Measurements from ENCODE around the gene CREG1.
"Not testable (repeated sequence)": the region's sequence is repeated elsewhere in the genome, so short reads cannot be mapped to it uniquely, and the experiment has no call there.

The CREG1 gene

DNA sequence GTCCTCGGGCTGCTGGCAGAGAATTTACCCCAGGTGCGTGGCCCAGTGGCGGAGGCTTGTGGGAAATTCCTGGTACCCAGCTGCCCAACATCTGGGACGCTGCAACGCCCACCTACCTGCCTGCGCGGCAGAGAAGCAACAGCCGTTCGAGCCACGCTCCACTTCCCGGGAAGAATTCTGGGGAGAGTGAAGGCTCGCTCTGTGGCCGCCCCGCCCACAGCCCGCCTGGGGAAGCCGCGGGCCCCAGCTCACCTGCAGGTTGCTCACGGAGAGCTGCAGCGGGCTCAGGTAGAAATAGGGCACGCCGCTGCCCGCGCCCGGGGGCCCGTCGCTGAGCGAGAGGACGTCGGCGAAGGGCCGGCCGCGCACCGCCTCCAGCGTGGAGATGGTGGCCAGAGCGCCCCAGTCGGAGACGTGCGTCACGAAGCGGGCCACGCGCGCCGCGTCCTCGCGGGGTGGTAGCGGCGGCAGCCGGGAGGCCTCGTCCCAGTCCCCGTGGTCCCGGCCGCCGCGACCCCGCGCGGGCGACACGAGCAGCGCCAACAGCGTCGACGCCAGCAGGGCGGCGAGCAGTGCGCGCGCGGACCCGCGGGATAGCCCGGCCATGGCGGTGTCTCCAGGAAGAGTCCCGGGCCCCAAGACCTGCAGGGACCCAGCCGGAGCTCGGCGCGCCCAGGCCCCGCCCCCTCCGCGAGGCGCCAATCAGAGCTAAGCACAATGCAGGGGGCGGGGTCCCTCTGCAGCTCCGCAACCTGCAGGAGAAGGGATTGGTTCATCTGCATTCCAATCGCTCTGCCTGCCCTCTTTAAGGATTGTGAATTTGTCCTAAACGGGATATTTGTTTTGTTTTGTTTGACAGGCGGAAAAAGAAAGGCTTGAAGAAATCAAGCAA, at the start of gene CREG1:
CREG1 (minus strand) TSS at position 627 of the 892 bp plus-strand sequence.
- peak; percentile 94 for DNase-seq

- DNase-seq, result no peak
These were observed 49.3 kb upstream of the CREG1 start for GRCh38 chr1:167602840-167603239.

GRCh38 chr1:167601442-167602383, 48.2 kb upstream of the CREG1 start:
- peak; percentile 17 for DNase-seq

DNA sequence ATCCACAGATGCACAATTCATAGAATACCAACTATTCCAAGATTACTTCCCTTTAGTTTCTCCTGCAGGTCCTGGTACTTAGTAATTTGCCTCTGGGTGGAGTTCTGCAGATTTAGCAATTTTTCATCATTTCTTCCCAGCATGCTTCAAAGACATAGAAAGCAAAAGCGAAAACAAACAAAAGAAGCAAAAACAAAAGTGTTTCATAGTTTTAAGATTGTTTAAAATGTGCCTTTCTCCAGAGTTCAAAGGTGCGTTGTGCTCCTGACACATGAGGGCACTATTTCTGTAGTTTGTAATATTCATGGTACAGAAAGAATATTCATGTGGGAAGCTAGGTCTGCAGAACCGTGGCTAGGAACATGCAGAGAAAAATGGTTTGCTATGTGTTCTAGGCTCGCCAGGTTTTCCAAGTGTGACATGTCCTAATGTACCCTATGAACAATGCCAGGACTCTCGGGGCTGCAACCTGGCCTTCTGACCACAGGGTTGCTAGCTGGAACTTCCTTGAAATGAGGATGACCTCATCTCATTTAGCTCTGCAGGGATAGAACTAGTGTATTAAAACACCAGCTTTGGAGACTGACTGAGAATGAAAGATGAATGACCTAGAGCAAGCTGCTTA, 46.5 kb upstream of the CREG1 start:
- DNase-seq, result peak; percentile 44

GRCh38 chr1:167594822-167595221, 41.3 kb upstream of the CREG1 start:
- no peak for DNase-seq

GRCh38 chr1:167593860-167594259, 40.3 kb upstream of the CREG1 start:
- no peak for DNase-seq

- no peak for DNase-seq
These were observed 38.9 kb upstream of the CREG1 start for GRCh38 chr1:167592475-167592874.

DNA sequence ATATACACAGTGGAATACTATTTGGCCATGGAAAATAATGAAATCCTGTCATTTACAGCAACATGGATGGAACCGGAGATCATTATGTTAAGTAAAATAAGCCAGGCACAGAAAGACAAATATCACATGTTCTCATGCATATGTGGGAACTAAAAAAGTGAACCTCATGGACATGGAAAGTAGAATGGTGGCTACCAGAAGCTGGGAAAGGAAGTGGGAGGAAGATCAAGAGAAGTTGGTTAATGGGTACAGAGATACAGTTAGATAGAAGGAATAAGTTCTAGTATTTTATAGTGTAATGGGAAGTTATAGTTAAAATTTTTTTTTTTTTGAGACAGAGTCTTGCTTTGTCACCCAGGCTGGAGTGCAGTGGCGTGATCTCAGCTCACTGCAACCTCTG, 34.8 kb upstream of the CREG1 start:
- no peak for DNase-seq

DNA sequence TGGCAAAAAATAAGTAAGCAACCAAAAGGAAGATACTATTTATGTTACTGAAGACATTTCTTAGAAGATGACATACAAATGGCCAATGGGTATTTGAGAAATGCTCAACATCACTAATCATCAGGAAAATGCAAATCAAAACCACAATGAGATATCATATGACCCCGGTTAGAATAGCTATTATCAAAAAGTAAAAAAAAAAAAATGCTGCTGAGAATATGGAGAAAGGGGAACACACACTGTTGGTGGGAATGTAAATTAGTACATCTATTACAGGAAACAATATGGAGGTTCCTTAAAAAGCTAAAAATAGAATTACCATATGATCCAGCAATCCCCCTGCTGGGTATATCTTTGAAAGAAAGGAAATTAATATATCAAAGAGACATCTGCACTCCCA, 34.3 kb upstream of the CREG1 start:
- no peak for DNase-seq

DNA sequence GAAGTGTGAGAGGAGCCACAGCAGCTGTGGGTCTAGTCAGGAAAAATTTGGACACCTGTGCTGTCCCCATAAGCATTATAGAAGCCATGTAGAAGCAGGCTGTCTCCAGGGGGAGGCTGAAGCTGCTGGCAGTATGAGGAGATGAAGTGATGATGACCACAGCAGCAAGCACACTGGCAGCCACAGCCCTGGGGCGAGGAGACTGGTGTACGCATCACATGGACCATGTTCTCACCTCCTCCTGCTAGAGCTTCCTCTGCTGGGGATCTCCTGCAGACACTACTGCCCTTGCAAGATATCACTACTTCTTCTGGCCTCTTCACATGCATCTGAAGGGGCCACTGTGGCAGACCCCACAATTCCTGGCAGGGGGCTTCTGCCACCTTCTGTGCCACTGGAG, 33.8 kb upstream of the CREG1 start:
- DNase-seq, result no peak

DNA sequence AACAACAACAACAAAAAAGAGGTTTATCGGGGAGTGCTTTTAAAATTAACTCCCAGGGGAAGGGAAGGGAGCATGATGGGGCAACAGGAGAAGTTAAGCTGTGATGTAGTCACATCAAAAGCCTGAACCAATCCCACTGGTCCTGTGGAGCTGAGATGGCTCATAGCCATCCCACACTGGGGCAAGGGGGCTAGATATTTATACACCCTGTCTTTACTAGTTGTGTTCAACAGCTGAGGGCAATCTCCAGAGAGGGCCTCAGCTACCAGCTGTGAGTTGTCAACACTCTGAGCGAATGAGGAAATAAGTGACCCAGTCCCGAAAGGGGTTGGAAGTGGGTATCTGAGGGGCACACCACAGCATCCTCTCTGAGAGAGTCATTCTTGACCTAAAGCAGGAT, 31.0 kb upstream of the CREG1 start:
- no peak for DNase-seq

GRCh38 chr1:167582722-167583121, 29.2 kb upstream of the CREG1 start:
- no peak for DNase-seq

- DNase-seq, result no peak
These were observed 28.5 kb upstream of the CREG1 start for GRCh38 chr1:167582064-167582463.

DNA sequence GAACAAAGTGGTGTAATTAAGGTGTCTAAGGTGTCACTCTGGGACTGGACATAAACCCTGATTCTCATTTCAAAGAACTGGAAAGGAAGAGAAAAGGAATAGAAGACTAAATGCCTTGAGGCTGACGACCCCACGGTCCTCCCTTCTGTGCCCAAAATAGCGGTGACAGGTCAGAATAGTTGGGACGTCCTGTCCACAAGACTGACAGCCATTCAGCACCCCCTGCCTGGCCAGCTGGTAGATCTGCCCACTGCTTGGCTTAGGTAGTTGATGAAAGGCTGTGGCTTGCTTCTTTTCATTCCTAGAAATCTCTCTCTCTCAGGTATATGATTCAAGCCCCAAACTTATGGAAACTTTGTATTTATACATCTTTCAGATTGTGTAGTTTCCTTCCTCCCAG, 26.4 kb upstream of the CREG1 start:
- no peak for DNase-seq

DNA sequence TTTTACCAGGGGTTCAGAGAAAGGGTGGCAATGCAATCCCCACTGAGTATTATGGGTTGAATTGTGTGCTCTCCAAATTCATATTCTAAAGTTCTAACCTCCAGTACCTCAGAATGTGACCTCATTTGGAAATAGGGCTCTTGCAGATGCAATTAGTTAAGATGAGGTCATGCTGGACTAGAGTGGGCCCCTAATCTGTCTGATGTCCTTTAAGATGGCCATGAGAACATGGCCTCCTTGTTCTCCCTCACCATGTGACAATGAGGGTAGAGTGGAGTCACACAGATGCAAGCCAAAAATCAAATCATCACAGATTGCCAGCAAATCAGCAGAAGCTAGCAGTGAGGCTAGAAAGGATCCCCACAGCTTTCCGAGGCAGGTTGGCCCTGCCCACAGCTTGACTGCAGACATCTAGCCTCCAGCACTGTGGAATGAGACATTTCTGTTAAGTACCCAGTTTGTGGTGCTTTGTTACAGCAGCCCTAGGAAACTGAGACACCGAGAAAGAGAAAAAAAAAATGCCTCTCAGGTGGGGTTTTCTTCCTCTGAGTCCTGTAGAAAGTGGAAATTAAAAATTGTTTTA, 25.5 kb upstream of the CREG1 start:
- no peak for DNase-seq

DNA sequence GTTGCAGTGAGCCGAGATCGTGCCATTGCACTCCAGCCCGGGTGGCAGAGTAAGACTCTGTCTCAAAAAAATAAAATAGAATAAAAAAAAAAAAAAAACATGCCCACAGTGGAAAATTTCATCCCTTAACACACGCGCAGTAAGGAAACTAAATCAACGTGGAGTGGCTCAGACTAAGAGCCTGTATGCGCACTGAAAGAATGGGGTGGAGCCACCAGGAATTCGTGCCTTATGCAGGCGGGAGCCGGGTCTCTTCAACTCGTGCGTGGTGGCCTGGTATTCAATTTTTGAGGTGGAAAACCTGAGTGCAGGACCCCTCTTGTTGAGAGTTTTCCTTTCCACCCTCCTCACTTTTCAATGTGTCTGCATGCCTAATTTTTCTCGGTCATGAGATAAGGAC, 22.1 kb upstream of the CREG1 start:
- no peak for DNase-seq

GRCh38 chr1:167573035-167573434, 19.5 kb upstream of the CREG1 start:
- DNase-seq, result no peak

DNA sequence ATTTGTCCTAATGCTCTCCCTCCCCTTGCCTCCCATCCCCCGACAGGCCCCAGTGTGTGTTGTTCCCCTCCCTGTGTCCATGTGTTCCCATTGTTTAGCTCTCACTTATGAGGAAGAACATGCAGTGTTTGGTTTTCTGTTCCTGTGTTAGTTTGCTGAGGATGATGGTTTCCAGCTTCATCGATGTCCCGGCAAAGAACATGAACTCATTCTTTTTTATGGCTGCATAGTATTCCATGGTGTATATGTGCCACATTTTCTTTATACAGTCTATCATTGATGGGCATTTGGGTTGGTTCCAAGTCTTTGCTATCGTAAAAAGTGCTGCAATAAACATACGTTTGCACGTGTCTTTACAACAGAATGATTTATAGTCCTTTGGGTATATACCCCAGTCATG, 17.1 kb upstream of the CREG1 start:
- DNase-seq, result not testable (repeated sequence)

DNA sequence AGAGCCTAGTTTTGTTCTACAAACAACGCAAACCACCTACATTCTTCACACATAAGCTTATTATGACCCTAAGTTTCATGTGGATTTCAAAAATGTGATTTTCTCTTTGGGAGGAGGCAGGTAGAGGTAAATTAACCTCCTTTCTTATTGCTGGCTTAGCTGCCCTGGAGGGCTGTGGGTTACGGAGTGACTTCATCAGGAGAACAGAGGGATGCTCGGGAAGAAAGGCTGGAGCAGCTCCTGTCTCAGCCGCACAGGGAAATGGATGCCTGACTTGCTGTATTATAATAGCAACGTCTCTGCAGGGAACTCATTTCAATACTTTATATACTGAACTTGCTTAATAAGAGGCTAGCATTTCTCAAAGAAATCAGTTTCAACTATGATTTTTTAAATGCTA, 14.1 kb upstream of the CREG1 start:
- no peak for DNase-seq

GRCh38 chr1:167566766-167567165, 13.2 kb upstream of the CREG1 start:
- DNase-seq, result no peak

DNA sequence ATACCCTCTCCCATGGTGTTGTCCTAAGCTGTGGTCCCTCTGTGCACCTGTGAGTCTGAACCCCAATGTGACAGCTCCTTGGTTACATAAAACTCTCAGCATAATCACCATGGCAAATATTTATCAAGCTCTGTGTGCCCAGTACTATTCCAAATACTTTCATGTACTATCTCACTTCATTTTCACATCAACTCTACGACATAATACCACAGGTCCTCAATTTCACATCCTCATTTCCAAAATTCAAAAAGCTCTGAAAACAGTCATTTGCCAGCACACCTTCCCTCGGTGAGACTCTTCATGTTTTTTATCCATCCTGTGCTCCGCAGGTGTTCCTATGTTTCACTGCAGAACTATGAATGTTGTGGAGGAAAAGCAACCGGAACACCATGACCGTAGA, 12.4 kb upstream of the CREG1 start:
- DNase-seq, result no peak

DNA sequence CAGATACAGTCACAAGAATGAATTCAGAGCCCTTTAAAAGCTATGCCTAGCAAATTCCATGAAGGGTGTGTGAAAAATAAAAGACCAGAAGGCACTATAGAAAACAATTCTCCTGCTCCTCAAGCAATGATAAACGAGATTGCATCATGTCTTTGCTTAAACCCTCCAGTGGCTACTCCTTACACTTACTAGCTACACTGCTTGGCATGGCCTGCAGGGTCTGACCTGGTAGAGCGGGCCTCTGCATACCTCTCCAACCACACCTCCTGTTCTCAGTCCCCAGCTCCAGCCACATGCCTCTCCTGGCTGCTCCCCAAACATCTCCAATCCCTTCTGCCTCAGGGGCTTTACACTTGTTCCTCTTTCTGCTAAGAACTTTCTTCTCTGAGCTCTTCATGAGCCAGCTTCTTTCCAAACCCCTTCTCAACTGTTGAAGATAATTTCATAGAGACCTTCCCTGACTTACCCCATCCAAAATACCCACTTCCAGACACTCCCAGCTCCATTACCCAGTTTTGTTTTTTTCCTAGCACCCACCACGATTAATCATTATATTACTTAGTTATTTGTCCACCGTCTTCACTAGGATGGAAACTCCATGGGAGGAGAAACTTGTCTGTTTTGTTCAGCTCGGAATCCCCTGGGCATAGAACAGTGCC, 11.2 kb upstream of the CREG1 start:
- no peak for DNase-seq
